Osteocyte (in vitro differentiated cells): Measurements from ENCODE around the gene ZRSR2. TPM values are rescaled to one million over a fixed set of nuclear protein-coding genes. Genes with fewer than 3 reads are reported as not detected.
"Not testable (repeated sequence)": the region's sequence is repeated elsewhere in the genome, so short reads cannot be mapped to it uniquely, and the experiment has no call there.

Experiments used
- DNase-seq: peaks from one replicate; pipeline ENCODE4 v3.0.0; 2021; ENCODE audit warnings: mixed read lengths; ENCODE audit not compliant: unreplicated experiment; ENCODE audit errors: extremely low spot score
- H3K27ac Mint-ChIP-seq: one replicate; pipeline ENCODE4 v1.8.0; 2021; ENCODE audit warnings: mild to moderate bottlenecking, mixed read lengths; ENCODE audit not compliant: unreplicated experiment
- H3K27me3 Mint-ChIP-seq: one replicate; pipeline ENCODE4 v1.8.0; 2021; ENCODE audit warnings: mixed read lengths; ENCODE audit not compliant: unreplicated experiment
- H3K36me3 Mint-ChIP-seq: one replicate; pipeline ENCODE4 v1.8.0; 2021; ENCODE audit warnings: mixed read lengths; ENCODE audit not compliant: unreplicated experiment
- H3K4me1 Mint-ChIP-seq: one replicate; pipeline ENCODE4 v1.8.0; 2021; ENCODE audit warnings: mixed read lengths; ENCODE audit not compliant: unreplicated experiment
- H3K4me3 Mint-ChIP-seq: one replicate; pipeline ENCODE4 v1.8.0; 2021; ENCODE audit warnings: mild to moderate bottlenecking, moderate library complexity, mixed read lengths; ENCODE audit not compliant: unreplicated experiment
- H3K9me3 Mint-ChIP-seq: one replicate; pipeline ENCODE4 v1.8.0; 2021; ENCODE audit warnings: mixed read lengths; ENCODE audit not compliant: unreplicated experiment
- CTCF ChIP-seq: fragments of 200-600 bp; sonication (generic); IDR thresholded peaks from 2 replicates; pipeline ENCODE4 v1.5.0; 2021; ENCODE audit warnings: antibody characterized with exemption, mild to moderate bottlenecking, moderate library complexity
- total RNA-seq: library from RNA; stranded (reverse); gene quantifications from 2 replicates; pipeline ENCODE4 v1.2.1, GENCODE V29; 2021

The ZRSR2 gene
- total RNA-seq, 1 donor from 2014 or later = 16.3 TPM

- H3K4me3 Mint-ChIP-seq = no peak overlapping the region
- no peak for TF ChIP-seq CTCF
- no peak overlapping the region for H3K27ac Mint-ChIP-seq
- DNase-seq = peak; percentile 21
- no peaks in the 10 kb centered on the region for H3K9me3 Mint-ChIP-seq
- no peaks in the 10 kb centered on the region for H3K36me3 Mint-ChIP-seq
- peaks cover 22% of the 10 kb centered on the region for H3K4me1 Mint-ChIP-seq
- no peaks in the 10 kb centered on the region for H3K27me3 Mint-ChIP-seq
Measured at GRCh38 chrX:15755091-15755490, 35.2 kb upstream of the ZRSR2 start.

- H3K27me3 Mint-ChIP-seq = no peaks in the 10 kb centered on the region
- H3K9me3 Mint-ChIP-seq = no peaks in the 10 kb centered on the region
- no peaks in the 10 kb centered on the region for H3K4me1 Mint-ChIP-seq
- no peak overlapping the region for H3K4me3 Mint-ChIP-seq
- no peaks in the 10 kb centered on the region for H3K36me3 Mint-ChIP-seq
- no peak overlapping the region for H3K27ac Mint-ChIP-seq
- no peak for DNase-seq
- no peak for TF ChIP-seq CTCF
Measured at GRCh38 chrX:15758140-15758539, 32.1 kb upstream of the ZRSR2 start.

- H3K27ac Mint-ChIP-seq, H3K36me3 Mint-ChIP-seq, H3K9me3 Mint-ChIP-seq, H3K27me3 Mint-ChIP-seq, H3K4me3 Mint-ChIP-seq, H3K4me1 Mint-ChIP-seq: not testable (repeated sequence)
- peak; percentile 17 for DNase-seq
Measured at GRCh38 chrX:15759886-15760285, 30.4 kb upstream of the ZRSR2 start.

- Mint-ChIP-seq H3K27me3 (no peaks in the 10 kb centered on the region), H3K36me3 (no peaks in the 10 kb centered on the region), H3K9me3 (no peaks in the 10 kb centered on the region), H3K4me1 (no peaks in the 10 kb centered on the region), H3K27ac (no peak overlapping the region), H3K4me3 (no peak overlapping the region)
- DNase-seq = peak; percentile 44
- peak; percentile 84 for TF ChIP-seq CTCF
Measured at GRCh38 chrX:15761564-15762191, 28.6 kb upstream of the ZRSR2 start.

GRCh38 chrX:15769300-15769954 is 20.9 kb upstream of the ZRSR2 start:
- peak overlapping the region; percentile 79 for H3K27ac Mint-ChIP-seq
- H3K4me3 Mint-ChIP-seq = no peak overlapping the region
- H3K36me3 Mint-ChIP-seq = peaks cover 5% of the 10 kb centered on the region
- peaks cover 5% of the 10 kb centered on the region for H3K4me1 Mint-ChIP-seq
- DNase-seq = no peak
- TF ChIP-seq CTCF = no peak
- H3K9me3 Mint-ChIP-seq = peaks cover 6% of the 10 kb centered on the region
- peaks cover 7% of the 10 kb centered on the region for H3K27me3 Mint-ChIP-seq
